GM13976 (cell line): ENCODE measurements around the gene CSNK1E.
"Not testable (repeated sequence)": the region's sequence is repeated elsewhere in the genome, so short reads cannot be mapped to it uniquely, and the experiment has no call there.

Experiments
- DNase-seq: peaks from one replicate; pipeline ENCODE4 v3.0.0; 2012; ENCODE audit warnings: low spot score
- CTCF ChIP-seq: IDR thresholded peaks from 2 replicates; pipeline ENCODE4 v1.5.1; 2012; ENCODE audit warnings: borderline replicate concordance, mild to moderate bottlenecking; ENCODE audit not compliant: insufficient read depth; ENCODE audit errors: extremely low read depth, missing control alignments, control extremely low read depth
- in situ Hi-C: fragments of 300-500 bp; cut with MboI; formaldehyde crosslinking; loops from one replicate; pipeline ENCODE4 v1.12.0; 2022; ENCODE audit warnings: low sequenced_read_pairs, mixed read lengths, inconsistent platforms; ENCODE audit not compliant: unreplicated experiment

The CSNK1E gene

DNA sequence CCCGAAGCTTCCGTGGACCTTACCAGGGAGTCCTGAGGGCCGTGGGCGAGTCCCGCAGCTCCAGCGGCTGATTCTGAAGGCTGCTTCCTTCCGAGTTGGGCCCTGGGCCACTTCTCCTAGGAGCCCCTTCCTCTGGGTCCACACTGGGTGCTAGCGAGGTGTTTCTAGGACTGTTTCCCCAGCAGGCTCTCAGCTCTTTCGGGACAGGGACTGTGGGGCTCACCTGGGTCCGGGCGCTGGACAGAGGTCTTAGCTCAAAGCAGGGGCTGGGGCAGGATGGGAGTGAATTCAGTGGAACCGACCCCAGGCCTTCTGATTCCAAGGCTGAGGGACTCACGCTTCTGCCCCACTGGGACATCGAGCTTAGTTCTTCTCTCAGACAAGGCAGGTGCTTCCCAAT lies 29.3 kb upstream of the CSNK1E start:
- in situ Hi-C loops, result no loop called here
- DNase-seq, result no peak
- TF ChIP-seq CTCF, result no peak

DNA sequence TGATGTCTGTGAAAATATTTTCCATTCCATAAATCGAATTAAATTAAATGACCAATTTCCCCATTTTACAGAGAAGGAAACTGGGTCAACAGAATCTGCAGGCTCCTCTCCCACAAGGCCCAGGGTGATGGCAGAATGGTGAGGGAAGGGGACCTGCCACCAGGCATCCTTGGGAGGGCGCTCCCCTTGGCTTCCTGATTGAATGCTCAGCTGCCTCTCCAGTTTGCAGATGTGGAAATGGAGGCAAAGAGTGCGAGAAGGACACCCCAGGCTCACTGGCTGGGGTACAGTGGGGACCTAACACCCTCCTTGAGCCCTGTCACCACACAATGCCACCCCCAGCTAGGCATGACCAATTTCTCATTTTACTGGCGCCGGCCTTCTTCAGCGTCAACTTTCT lies 28.5 kb upstream of the CSNK1E start:
- TF ChIP-seq CTCF, result no peak

GRCh38 chr22:38339893-38340292 lies 22.7 kb upstream of the CSNK1E start:
- in situ Hi-C loops, DNase-seq: not testable (repeated sequence)

More for the DNA sequence above, 28.5 kb upstream of the CSNK1E start:
- no peak for DNase-seq
- in situ Hi-C loops, result no loop called here

DNA sequence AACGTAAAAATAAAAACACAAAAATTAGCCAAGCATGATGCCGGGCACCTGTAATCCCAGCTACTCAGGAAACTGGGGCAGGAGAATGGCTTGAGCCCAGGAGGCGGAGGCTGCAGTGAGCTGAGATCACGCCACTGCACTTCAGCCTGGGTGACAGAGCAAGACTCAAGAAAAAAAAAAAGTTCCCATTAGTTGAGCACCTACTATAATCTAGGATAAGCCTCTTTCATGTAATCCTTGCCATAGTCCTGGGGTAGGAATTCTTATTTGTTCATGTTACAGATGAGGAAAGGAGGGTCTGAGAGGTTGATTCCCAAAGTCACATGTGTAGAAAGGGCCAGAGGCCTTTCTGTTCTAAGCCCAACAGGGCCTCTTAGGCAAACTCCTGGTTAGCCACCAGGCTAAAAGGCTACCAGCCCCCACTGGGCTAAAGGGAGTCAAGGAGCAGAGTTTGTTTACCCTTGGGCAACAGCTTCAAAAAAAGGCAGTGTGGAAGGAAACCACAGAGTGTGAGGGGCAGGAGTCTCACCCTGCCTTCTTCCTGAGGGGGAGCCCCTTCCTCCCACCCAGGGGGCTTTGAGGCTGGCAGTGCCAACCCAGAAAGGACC lies 21.6 kb upstream of the CSNK1E start:
- DNase-seq, result no peak
- in situ Hi-C loops, result no loop called here
- TF ChIP-seq CTCF, result no peak

DNA sequence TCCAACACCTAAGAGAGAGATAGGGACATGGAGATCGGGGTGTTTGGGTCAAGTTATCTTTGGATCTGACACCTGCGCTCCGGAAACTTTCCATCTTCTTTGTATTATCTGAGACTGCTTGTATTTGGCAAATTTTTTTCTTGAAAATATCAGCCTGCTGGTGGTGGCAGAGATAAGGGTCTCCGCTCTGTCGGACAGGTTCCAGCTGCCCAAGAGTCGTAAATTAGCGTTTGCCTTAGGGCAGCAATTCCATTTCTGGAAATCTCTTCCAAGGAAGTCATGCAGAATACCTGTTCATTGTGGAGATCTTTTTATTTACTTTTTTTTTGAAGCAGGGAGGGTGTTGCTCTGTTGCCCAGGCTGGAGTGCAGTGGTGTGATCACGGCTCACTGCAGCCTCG lies 19.5 kb upstream of the CSNK1E start:
- no peak for TF ChIP-seq CTCF
- in situ Hi-C loops, result no loop called here
- no peak for DNase-seq

GRCh38 chr22:38335077-38335476 lies 17.8 kb upstream of the CSNK1E start:
- DNase-seq, result no peak
- TF ChIP-seq CTCF, result no peak
- in situ Hi-C loops, result no loop called here

DNA sequence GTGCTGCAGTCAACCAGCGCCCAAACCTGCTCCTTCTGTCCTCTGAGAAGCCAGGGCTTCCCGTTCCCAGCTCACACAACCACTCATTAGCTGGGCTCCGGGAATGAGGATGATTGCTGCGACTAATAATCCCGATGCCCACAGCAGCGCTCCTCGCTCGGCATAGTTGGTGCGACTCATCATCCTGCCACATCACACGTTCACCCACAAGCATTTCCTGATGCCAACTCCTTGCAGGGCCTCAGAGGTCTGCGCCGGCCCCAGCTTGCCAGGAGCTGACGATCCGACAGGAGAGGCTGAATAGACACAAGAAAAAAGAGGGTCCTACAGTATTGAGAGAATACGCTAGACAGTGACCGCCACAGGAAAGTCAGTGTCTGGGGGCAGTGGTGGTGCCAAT lies 10.6 kb upstream of the CSNK1E start:
- no peak for TF ChIP-seq CTCF
- DNase-seq, result no peak
- in situ Hi-C loops, result no loop called here
